ENCODE data around the gene CLEC12A.
"Not testable (repeated sequence)": the region's sequence is repeated elsewhere in the genome, so short reads cannot be mapped to it uniquely, and the experiment has no call there.

The CLEC12A gene

GRCh38 chr12:9971181-9971580 is at the start of gene CLEC12A:
Gene CLEC12A (plus strand): TSS chr12:9971409. CDS start chr12:9971597, 188 bp downstream.
- DNase-seq, result no peak

GRCh38 chr12:9922429-9922828 is 48.8 kb upstream of the CLEC12A start:
- no peak for DNase-seq

GRCh38 chr12:9925705-9926393 is 45.4 kb upstream of the CLEC12A start:
- DNase-seq, result peak; percentile 32

- no peak for DNase-seq
Measured at GRCh38 chr12:9926876-9927275, 44.3 kb upstream of the CLEC12A start.

- DNase-seq, result no peak
Measured at GRCh38 chr12:9928607-9929006, 42.6 kb upstream of the CLEC12A start.

GRCh38 chr12:9931245-9931644 is 40.0 kb upstream of the CLEC12A start:
- DNase-seq, result no peak

GRCh38 chr12:9932270-9932669 is 38.9 kb upstream of the CLEC12A start, which contains the start of gene CLEC2A:
Gene CLEC2A (minus strand): TSS chr12:9932370. CDS start chr12:9932329, 41 bp downstream.
- no peak for DNase-seq

- DNase-seq, result no peak
Measured at GRCh38 chr12:9933958-9934357, 37.3 kb upstream of the CLEC12A start.

GRCh38 chr12:9935026-9935425 is 36.2 kb upstream of the CLEC12A start:
- no peak for DNase-seq

- DNase-seq, result no peak
Measured at GRCh38 chr12:9936591-9936990, 34.6 kb upstream of the CLEC12A start.

- peak; percentile 25 for DNase-seq
Measured at GRCh38 chr12:9940375-9940774, 30.8 kb upstream of the CLEC12A start.

- no peak for DNase-seq
Measured at GRCh38 chr12:9941838-9942237, 29.4 kb upstream of the CLEC12A start.

GRCh38 chr12:9943240-9943639 is 28.0 kb upstream of the CLEC12A start:
- DNase-seq, result no peak

- no peak for DNase-seq
Measured at GRCh38 chr12:9944391-9944790, 26.8 kb upstream of the CLEC12A start.

- DNase-seq, result no peak
Measured at GRCh38 chr12:9947674-9948073, 23.5 kb upstream of the CLEC12A start.

GRCh38 chr12:9948606-9949296 is 22.5 kb upstream of the CLEC12A start:
- DNase-seq, result peak; percentile 72

- DNase-seq, result peak; percentile 64
Measured at GRCh38 chr12:9951026-9951675, 20.1 kb upstream of the CLEC12A start.

- not testable (repeated sequence) for DNase-seq
Measured at GRCh38 chr12:9952954-9953729, 18.1 kb upstream of the CLEC12A start.

GRCh38 chr12:9957834-9958233 is 13.4 kb upstream of the CLEC12A start:
- peak; percentile 21 for DNase-seq

GRCh38 chr12:9960590-9960989 is 10.6 kb upstream of the CLEC12A start:
- DNase-seq, result no peak

- no peak for DNase-seq
Measured at GRCh38 chr12:9961106-9961505, 10.1 kb upstream of the CLEC12A start.

- DNase-seq, result no peak
Measured at GRCh38 chr12:9961901-9962300, 9.3 kb upstream of the CLEC12A start.

GRCh38 chr12:9969673-9970072 is 1.5 kb upstream of the CLEC12A start:
- DNase-seq, result no peak
